SK-N-SH treated with all-trans-retinoic acid at 6 μM for 48 hours (cell line): Measurements from ENCODE around the gene SLC35F5.

Experiments
- ARNTL ChIP-seq: fragments of 450-650 bp; formaldehyde crosslinking; IDR thresholded peaks from 2 replicates; pipeline ENCODE4 v1.5.0; 2020; ENCODE audit warnings: low read depth, mild to moderate bottlenecking, moderate library complexity, borderline replicate concordance
- ESRRG ChIP-seq: fragments of 250-450 bp; sonication (Bioruptor Pico); IDR thresholded peaks from 2 replicates; pipeline ENCODE4 v1.6.1; 2021; ENCODE audit warnings: mild to moderate bottlenecking
- OSR1 ChIP-seq: fragments of 250-450 bp; sonication (Bioruptor Pico); IDR thresholded peaks from 2 replicates; pipeline ENCODE4 v1.8.0; 2022; ENCODE audit warnings: moderate library complexity, mild to moderate bottlenecking, inconsistent platforms
- PPARA ChIP-seq: fragments of 250-450 bp; sonication (Bioruptor Pico); IDR thresholded peaks from 2 replicates; pipeline ENCODE4 v1.5.0; 2020; ENCODE audit warnings: mild to moderate bottlenecking, borderline replicate concordance
- RARB ChIP-seq: fragments of 250-450 bp; sonication (Bioruptor Pico); IDR thresholded peaks from 2 replicates; pipeline ENCODE4 v1.8.0; 2021; ENCODE audit warnings: mild to moderate bottlenecking, moderate library complexity
- TOX ChIP-seq: fragments of 250-450 bp; sonication (Bioruptor Pico); IDR thresholded peaks from 2 replicates; pipeline ENCODE4 v1.8.0; 2021; ENCODE audit warnings: mild to moderate bottlenecking, moderate library complexity, borderline replicate concordance
- ZC3H10 ChIP-seq: fragments of 250-450 bp; sonication (Bioruptor Pico); IDR thresholded peaks from 2 replicates; pipeline ENCODE4 v1.5.1; 2021; ENCODE audit warnings: mild to moderate bottlenecking, moderate library complexity
- ZFP3 ChIP-seq: fragments of 250-450 bp; sonication (Bioruptor Pico); IDR thresholded peaks from 2 replicates; pipeline ENCODE4 v1.5.0; 2020; ENCODE audit warnings: mild to moderate bottlenecking, moderate library complexity
- ZFP30 ChIP-seq: fragments of 450-650 bp; formaldehyde crosslinking; IDR thresholded peaks from 2 replicates; pipeline ENCODE4 v1.5.0; 2022; ENCODE audit warnings: mild to moderate bottlenecking, moderate library complexity
- TF ChIP-seq, protein P1 (sequence below): fragments of 250-450 bp; sonication (Bioruptor Pico); IDR thresholded peaks from 2 replicates; pipeline ENCODE4 v1.8.0; 2020; ENCODE audit warnings: mild to moderate bottlenecking, moderate library complexity, borderline replicate concordance
- TF ChIP-seq, protein P2 (sequence below): fragments of 250-450 bp; sonication (Bioruptor Pico); IDR thresholded peaks from 2 replicates; pipeline ENCODE4 v1.5.0; 2020; ENCODE audit warnings: mild to moderate bottlenecking, moderate library complexity
- TF ChIP-seq, protein P3 (sequence below): fragments of 250-450 bp; sonication (Bioruptor Pico); IDR thresholded peaks from 2 replicates; pipeline ENCODE4 v1.5.1; 2021; ENCODE audit warnings: mild to moderate bottlenecking, moderate library complexity

DNA sequence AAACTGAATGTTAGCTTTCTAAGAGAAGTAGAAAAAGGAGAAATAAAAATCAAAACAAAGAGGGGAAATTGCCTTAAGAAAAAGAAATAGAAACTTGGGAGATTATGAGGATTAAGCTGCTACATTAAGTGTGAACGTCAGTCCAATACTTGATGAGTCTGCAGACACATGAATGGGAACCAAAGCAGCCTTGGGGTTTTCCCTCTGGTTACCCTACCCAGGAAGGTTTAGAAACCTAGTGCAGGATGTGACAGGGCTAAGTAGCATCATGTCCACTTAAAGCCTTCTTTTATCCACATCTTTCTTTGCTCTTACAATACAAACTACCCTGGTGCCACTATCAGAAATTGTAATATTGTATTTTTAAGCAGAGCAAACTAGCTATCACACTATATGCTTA, 22.3 kb downstream of the SLC35F5 start:
- TF ChIP-seq TOX (CRISPR knock-in tag) (no peak), ZFP30 (CRISPR knock-in tag) (no peak), RARB (CRISPR knock-in tag) (no peak), ZFP3 (CRISPR knock-in tag) (no peak), ZC3H10 (CRISPR knock-in tag) (no peak), OSR1 (CRISPR knock-in tag) (no peak), ESRRG (CRISPR knock-in tag) (no peak), PPARA (no peak), ARNTL (CRISPR knock-in tag) (no peak)
- TF ChIP-seq, protein P1, sequence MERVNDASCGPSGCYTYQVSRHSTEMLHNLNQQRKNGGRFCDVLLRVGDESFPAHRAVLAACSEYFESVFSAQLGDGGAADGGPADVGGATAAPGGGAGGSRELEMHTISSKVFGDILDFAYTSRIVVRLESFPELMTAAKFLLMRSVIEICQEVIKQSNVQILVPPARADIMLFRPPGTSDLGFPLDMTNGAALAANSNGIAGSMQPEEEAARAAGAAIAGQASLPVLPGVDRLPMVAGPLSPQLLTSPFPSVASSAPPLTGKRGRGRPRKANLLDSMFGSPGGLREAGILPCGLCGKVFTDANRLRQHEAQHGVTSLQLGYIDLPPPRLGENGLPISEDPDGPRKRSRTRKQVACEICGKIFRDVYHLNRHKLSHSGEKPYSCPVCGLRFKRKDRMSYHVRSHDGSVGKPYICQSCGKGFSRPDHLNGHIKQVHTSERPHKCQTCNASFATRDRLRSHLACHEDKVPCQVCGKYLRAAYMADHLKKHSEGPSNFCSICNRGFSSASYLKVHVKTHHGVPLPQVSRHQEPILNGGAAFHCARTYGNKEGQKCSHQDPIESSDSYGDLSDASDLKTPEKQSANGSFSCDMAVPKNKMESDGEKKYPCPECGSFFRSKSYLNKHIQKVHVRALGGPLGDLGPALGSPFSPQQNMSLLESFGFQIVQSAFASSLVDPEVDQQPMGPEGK (CRISPR knock-in tag), result no peak
- TF ChIP-seq, protein P2, sequence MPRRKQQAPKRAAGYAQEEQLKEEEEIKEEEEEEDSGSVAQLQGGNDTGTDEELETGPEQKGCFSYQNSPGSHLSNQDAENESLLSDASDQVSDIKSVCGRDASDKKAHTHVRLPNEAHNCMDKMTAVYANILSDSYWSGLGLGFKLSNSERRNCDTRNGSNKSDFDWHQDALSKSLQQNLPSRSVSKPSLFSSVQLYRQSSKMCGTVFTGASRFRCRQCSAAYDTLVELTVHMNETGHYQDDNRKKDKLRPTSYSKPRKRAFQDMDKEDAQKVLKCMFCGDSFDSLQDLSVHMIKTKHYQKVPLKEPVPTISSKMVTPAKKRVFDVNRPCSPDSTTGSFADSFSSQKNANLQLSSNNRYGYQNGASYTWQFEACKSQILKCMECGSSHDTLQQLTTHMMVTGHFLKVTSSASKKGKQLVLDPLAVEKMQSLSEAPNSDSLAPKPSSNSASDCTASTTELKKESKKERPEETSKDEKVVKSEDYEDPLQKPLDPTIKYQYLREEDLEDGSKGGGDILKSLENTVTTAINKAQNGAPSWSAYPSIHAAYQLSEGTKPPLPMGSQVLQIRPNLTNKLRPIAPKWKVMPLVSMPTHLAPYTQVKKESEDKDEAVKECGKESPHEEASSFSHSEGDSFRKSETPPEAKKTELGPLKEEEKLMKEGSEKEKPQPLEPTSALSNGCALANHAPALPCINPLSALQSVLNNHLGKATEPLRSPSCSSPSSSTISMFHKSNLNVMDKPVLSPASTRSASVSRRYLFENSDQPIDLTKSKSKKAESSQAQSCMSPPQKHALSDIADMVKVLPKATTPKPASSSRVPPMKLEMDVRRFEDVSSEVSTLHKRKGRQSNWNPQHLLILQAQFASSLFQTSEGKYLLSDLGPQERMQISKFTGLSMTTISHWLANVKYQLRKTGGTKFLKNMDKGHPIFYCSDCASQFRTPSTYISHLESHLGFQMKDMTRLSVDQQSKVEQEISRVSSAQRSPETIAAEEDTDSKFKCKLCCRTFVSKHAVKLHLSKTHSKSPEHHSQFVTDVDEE (CRISPR knock-in tag), result no peak
- TF ChIP-seq, protein P3, sequence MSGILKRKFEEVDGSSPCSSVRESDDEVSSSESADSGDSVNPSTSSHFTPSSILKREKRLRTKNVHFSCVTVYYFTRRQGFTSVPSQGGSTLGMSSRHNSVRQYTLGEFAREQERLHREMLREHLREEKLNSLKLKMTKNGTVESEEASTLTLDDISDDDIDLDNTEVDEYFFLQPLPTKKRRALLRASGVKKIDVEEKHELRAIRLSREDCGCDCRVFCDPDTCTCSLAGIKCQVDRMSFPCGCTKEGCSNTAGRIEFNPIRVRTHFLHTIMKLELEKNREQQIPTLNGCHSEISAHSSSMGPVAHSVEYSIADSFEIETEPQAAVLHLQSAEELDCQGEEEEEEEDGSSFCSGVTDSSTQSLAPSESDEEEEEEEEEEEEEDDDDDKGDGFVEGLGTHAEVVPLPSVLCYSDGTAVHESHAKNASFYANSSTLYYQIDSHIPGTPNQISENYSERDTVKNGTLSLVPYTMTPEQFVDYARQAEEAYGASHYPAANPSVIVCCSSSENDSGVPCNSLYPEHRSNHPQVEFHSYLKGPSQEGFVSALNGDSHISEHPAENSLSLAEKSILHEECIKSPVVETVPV (CRISPR knock-in tag), result no peak
